Measurements from ENCODE around the gene EDEM1. TPM values are rescaled to one million over a fixed set of nuclear protein-coding genes. Genes with fewer than 3 reads are reported as not detected.
"Not testable (repeated sequence)": the region's sequence is repeated elsewhere in the genome, so short reads cannot be mapped to it uniquely, and the experiment has no call there.

EDEM1 gene
- total RNA-seq, 1 donor from 2014 or later: 88.6 TPM

GRCh38 chr3:5165698-5166097 is 21.8 kb upstream of the EDEM1 start:
- DNase-seq: no peak
- Histone ChIP-seq H3K27me3 (no peaks in the 10 kb centered on the region), H3K4me3 (no peak overlapping the region), H3K9me3 (no peaks in the 10 kb centered on the region), H3K4me1 (peaks cover 18% of the 10 kb centered on the region), H3K36me3 (peaks cover 4% of the 10 kb centered on the region), H3K27ac (no peak overlapping the region)
- intact Hi-C loops (cut with DNase I): no loop called here
- TF ChIP-seq, protein P1, sequence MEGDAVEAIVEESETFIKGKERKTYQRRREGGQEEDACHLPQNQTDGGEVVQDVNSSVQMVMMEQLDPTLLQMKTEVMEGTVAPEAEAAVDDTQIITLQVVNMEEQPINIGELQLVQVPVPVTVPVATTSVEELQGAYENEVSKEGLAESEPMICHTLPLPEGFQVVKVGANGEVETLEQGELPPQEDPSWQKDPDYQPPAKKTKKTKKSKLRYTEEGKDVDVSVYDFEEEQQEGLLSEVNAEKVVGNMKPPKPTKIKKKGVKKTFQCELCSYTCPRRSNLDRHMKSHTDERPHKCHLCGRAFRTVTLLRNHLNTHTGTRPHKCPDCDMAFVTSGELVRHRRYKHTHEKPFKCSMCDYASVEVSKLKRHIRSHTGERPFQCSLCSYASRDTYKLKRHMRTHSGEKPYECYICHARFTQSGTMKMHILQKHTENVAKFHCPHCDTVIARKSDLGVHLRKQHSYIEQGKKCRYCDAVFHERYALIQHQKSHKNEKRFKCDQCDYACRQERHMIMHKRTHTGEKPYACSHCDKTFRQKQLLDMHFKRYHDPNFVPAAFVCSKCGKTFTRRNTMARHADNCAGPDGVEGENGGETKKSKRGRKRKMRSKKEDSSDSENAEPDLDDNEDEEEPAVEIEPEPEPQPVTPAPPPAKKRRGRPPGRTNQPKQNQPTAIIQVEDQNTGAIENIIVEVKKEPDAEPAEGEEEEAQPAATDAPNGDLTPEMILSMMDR (IDR thresholded peaks at IDR 0.05): no peak
- ATAC-seq: peak; percentile 15

DNA sequence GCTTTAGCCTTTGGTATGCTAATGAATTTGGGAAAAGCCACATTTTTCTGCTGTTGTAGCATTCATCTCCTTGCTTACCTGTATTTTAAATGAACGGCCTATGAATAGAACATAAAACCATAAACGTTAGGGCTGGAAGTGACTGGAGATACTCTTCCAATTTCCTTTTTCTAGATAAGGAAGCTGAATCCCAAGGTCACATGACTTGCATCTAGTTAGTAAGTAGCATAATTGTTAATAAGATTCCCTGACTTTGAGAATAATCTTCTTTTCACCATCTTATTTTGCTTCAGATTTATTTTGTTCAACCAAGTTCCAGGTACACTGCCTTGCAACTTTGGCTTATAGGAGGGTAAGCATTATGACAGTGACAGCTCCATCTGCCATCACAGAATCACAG is 20.7 kb upstream of the EDEM1 start:
- DNase-seq (no peak), ATAC-seq (no peak)
- peaks cover 9% of the 10 kb centered on the region for H3K4me1 ChIP-seq
- no peak overlapping the region for H3K27ac ChIP-seq
- TF ChIP-seq, protein P1 (IDR thresholded peaks at IDR 0.05): no peak
- no peaks in the 10 kb centered on the region for H3K27me3 ChIP-seq
- intact Hi-C loops (cut with DNase I): no loop called here
- no peak overlapping the region for H3K4me3 ChIP-seq
- H3K9me3 ChIP-seq: no peaks in the 10 kb centered on the region
- H3K36me3 ChIP-seq: peaks cover 15% of the 10 kb centered on the region

DNA sequence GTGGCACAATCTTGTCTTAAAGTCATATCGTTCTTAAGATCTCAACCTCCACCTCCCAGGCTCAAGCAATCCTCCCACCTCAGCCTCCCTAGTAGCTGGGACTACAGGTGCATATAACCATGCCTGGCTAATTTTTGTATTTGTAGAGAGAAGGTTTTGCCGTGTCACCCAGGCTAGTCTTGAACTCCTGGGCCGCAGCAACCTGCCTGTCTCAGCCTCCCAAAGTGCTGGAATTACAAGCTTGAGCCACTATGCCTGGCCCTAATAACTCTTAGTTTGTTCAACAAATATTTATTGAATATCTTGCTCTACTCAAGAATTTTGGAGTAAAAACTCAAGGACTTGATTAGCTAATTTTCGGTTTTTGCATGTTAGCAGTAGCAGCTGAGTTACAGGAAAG is 19.4 kb upstream of the EDEM1 start:
- no peaks in the 10 kb centered on the region for H3K9me3 ChIP-seq
- H3K36me3 ChIP-seq: peaks cover 28% of the 10 kb centered on the region
- H3K27me3 ChIP-seq: no peaks in the 10 kb centered on the region
- no peak overlapping the region for H3K4me3 ChIP-seq
- ATAC-seq (peak; percentile 68), DNase-seq (no peak)
- peak overlapping the region; percentile 4 for H3K27ac ChIP-seq
- peaks cover 3% of the 10 kb centered on the region for H3K4me1 ChIP-seq
- TF ChIP-seq, protein P1 (IDR thresholded peaks at IDR 0.05): no peak
- intact Hi-C loops (cut with DNase I): no loop called here

DNA sequence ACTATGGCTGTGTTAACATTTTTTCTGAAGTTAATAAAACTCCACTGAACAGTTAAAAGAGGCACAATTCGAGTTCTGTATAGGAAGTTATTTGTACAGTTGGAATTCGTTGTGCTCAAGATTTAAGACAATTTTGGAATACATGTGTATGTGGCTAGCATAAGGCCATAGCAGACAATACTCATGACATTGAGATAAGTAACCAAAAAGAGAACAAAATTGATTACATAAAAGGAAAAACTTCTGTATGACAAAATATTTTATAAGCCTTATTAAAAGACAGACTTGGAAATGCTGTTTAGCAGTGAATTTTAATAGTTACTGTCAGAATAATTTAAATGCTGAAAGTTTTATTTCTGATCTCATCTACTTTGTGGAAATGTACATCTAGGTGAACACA is 17.7 kb upstream of the EDEM1 start:
- intact Hi-C loops (cut with DNase I): no loop called here
- no peak for DNase-seq
- H3K27me3 ChIP-seq: no peaks in the 10 kb centered on the region
- no peak overlapping the region for H3K4me3 ChIP-seq
- TF ChIP-seq, protein P1 (IDR thresholded peaks at IDR 0.05): no peak
- ATAC-seq: no peak
- no peaks in the 10 kb centered on the region for H3K9me3 ChIP-seq
- H3K27ac ChIP-seq: peak overlapping the region; percentile 17
- peaks cover 3% of the 10 kb centered on the region for H3K4me1 ChIP-seq
- peaks cover 42% of the 10 kb centered on the region for H3K36me3 ChIP-seq

- no peaks in the 10 kb centered on the region for H3K27me3 ChIP-seq
- intact Hi-C loops (cut with DNase I): no loop called here
- H3K27ac ChIP-seq: no peak overlapping the region
- peaks cover 54% of the 10 kb centered on the region for H3K36me3 ChIP-seq
- no peak for DNase-seq
- ATAC-seq: no peak
- H3K4me3 ChIP-seq: no peak overlapping the region
- TF ChIP-seq, protein P1 (IDR thresholded peaks at IDR 0.05): no peak
- no peaks in the 10 kb centered on the region for H3K9me3 ChIP-seq
- H3K4me1 ChIP-seq: no peaks in the 10 kb centered on the region
Observed at GRCh38 chr3:5170975-5171374, 16.5 kb upstream of the EDEM1 start.

DNA sequence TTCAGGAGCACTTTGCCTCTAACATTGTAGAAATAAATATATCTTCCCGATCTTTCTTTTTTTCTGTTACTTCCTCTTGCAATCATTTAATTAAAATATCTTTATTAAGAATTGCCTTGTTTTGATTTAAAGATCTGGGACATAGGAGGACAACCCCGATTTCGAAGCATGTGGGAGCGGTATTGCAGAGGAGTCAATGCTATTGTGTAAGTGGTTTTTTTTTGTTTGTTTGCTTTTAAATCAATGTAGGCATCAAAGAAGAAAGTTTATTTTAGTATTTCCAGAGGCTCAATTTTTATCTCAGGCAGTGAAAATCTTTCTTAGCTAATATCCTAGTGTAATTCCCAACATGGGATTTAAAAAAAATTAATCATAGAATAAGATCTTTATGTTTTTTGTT is 15.5 kb upstream of the EDEM1 start:
- no peak overlapping the region for H3K27ac ChIP-seq
- no peaks in the 10 kb centered on the region for H3K9me3 ChIP-seq
- H3K4me3 ChIP-seq: no peak overlapping the region
- no peaks in the 10 kb centered on the region for H3K4me1 ChIP-seq
- H3K27me3 ChIP-seq: no peaks in the 10 kb centered on the region
- intact Hi-C loops (cut with DNase I): no loop called here
- peaks cover 63% of the 10 kb centered on the region for H3K36me3 ChIP-seq
- TF ChIP-seq, protein P1 (IDR thresholded peaks at IDR 0.05): no peak
- no peak for ATAC-seq
- no peak for DNase-seq

DNA sequence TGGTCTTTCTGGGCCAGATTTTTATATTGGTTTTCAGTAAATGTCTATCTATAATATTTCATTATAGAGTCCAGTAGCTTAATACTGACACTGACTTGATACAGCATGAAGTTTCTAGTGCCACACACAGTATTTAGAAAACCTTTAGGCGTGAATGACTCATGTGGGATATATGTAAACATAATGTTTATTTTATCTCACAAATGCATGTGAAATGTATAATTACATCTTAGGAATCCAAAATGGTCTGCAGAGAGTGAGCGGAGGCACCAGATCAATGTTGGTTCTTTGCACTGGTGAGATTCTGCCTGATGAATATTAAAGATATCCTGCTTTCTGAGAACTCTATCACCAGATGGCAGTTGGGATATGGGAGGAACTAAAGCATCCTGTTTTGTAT is 8.5 kb upstream of the EDEM1 start:
- H3K9me3 ChIP-seq; H3K4me3 ChIP-seq; DNase-seq; ATAC-seq; H3K27ac ChIP-seq; H3K4me1 ChIP-seq; H3K27me3 ChIP-seq; intact Hi-C loops (cut with DNase I): not testable (repeated sequence)
- H3K36me3 ChIP-seq: peaks cover 84% of the 10 kb centered on the region

Measured in upper lobe of right lung (tissue), 1 donor.